ENCODE measurements around the gene GBX1. TPM values are rescaled to one million over a fixed set of nuclear protein-coding genes. Genes with fewer than 3 reads are reported as not detected.

The GBX1 gene
- total RNA-seq, 1 donor from 2014 or later, result 0.41 TPM

DNA sequence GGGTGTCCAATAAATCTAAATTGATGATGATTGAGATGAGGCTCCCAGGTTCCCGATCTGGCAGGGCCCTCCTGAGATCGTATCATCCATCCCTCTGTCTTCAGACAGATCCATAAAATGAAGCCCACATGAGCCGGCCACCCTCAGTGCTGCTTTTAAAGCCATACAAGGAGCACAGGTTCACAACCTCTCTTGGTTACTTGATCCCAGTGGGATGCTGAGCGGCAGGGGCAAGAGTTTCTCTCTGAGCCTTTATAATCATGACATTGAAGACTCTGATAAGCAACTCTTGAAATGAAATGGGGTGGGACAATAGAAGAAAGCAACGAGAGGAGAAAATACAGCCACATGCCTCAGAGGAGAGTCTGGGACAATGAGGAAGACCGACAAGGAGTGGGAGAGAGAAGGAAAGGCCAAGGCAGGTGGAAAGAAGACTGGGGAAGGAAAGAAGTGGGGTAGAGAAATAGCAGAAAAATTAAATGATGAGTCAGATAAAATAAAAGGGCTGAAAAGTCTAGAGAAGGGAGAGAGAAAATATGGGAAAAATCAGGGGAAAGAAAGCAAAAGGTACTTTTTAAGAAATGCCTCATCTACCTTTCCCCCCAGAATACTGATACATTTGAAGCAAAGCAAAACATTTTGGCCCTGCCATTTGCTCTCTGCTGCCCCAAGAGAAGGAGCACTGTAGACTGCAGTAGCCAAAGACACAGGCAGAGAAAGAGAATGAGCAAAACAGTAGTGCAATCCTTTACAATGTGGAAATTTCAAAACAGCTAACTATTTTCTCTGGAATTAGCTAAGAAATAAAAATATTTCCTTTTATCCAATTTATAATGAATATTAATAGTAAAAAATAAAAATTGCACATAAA is 14.6 kb downstream of the GBX1 start:
- H3K27ac Mint-ChIP-seq, result no peak overlapping the region
- no peaks in the 10 kb centered on the region for H3K36me3 Mint-ChIP-seq
- no peak overlapping the region for H3K4me3 Mint-ChIP-seq
- H3K27me3 Mint-ChIP-seq, result peaks cover 26% of the 10 kb centered on the region
- no peaks in the 10 kb centered on the region for H3K9me3 Mint-ChIP-seq
- DNase-seq (ENCODE audit: extremely low spot score, unreplicated experiment), result peak; percentile 13
- TF ChIP-seq, protein P1, sequence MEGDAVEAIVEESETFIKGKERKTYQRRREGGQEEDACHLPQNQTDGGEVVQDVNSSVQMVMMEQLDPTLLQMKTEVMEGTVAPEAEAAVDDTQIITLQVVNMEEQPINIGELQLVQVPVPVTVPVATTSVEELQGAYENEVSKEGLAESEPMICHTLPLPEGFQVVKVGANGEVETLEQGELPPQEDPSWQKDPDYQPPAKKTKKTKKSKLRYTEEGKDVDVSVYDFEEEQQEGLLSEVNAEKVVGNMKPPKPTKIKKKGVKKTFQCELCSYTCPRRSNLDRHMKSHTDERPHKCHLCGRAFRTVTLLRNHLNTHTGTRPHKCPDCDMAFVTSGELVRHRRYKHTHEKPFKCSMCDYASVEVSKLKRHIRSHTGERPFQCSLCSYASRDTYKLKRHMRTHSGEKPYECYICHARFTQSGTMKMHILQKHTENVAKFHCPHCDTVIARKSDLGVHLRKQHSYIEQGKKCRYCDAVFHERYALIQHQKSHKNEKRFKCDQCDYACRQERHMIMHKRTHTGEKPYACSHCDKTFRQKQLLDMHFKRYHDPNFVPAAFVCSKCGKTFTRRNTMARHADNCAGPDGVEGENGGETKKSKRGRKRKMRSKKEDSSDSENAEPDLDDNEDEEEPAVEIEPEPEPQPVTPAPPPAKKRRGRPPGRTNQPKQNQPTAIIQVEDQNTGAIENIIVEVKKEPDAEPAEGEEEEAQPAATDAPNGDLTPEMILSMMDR (conservative IDR thresholded peaks at IDR 0.05), result peak; percentile 43
- peaks cover 11% of the 10 kb centered on the region for H3K4me1 Mint-ChIP-seq (ENCODE audit: unreplicated experiment)

DNA sequence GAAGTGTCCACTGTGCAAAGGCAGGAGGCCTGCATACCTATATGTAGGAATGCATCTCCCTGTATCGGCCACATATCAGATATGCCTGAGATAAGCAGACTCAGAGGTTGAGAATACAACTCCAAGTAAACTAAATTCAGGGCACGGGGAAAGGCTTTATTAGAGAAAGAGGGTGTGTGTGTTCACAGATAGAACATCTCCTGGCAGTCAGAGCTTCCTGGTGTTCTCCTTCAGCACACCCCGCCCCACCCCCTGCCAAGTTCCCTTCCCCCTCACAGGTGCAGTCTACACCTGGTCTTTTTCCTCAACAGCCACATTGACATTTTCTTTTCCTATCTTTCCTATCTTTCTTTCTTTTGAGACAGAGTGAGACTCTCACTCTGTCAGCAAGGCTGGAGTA is 17.1 kb downstream of the GBX1 start:
- Mint-ChIP-seq H3K9me3 (no peaks in the 10 kb centered on the region), H3K27me3 (peaks cover 18% of the 10 kb centered on the region), H3K36me3 (no peaks in the 10 kb centered on the region), H3K27ac (no peak overlapping the region), H3K4me3 (no peak overlapping the region), H3K4me1 (ENCODE audit: unreplicated experiment) (peaks cover 14% of the 10 kb centered on the region)
- TF ChIP-seq, protein P1 (conservative IDR thresholded peaks at IDR 0.05), result no peak
- no peak for DNase-seq (ENCODE audit: extremely low spot score, unreplicated experiment)

GRCh38 chr7:151148319-151149259 is 18.9 kb downstream of the GBX1 start:
- Mint-ChIP-seq H3K27me3 (peaks cover 13% of the 10 kb centered on the region), H3K36me3 (peaks cover 7% of the 10 kb centered on the region), H3K4me3 (no peak overlapping the region), H3K4me1 (ENCODE audit: unreplicated experiment) (peaks cover 10% of the 10 kb centered on the region), H3K27ac (no peak overlapping the region), H3K9me3 (no peaks in the 10 kb centered on the region)
- TF ChIP-seq, protein P1 (conservative IDR thresholded peaks at IDR 0.05), result no peak
- no peak for DNase-seq (ENCODE audit: extremely low spot score, unreplicated experiment)

DNA sequence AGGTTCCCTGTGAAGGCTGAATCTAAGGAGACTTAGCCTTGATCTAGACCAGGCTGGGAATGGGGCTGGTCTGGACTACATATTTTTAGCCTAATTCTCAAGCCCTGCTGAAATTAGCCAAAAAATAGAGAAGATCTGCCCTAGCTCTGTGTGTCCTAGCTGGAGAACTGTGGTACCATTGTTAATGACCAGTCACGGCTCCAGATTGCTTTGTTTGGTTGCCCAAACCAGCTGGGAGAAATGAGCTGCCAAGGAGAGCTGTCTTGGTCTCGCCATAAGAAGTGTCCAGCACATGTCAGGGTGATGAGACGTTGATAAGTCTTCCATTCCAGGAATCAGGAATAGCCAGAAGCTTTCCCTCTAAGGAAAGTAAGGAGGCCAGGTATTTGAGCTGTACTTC is 20.7 kb downstream of the GBX1 start:
- Mint-ChIP-seq H3K4me3 (no peak overlapping the region), H3K27me3 (peaks cover 13% of the 10 kb centered on the region), H3K27ac (no peak overlapping the region), H3K4me1 (ENCODE audit: unreplicated experiment) (peaks cover 16% of the 10 kb centered on the region), H3K36me3 (peaks cover 12% of the 10 kb centered on the region), H3K9me3 (no peaks in the 10 kb centered on the region)
- TF ChIP-seq, protein P1 (conservative IDR thresholded peaks at IDR 0.05), result no peak
- no peak for DNase-seq (ENCODE audit: extremely low spot score, unreplicated experiment)

- no peak overlapping the region for H3K4me3 Mint-ChIP-seq
- no peak overlapping the region for H3K27ac Mint-ChIP-seq
- H3K27me3 Mint-ChIP-seq, result peaks cover 13% of the 10 kb centered on the region
- no peak for DNase-seq (ENCODE audit: extremely low spot score, unreplicated experiment)
- H3K4me1 Mint-ChIP-seq (ENCODE audit: unreplicated experiment), result peaks cover 22% of the 10 kb centered on the region
- no peaks in the 10 kb centered on the region for H3K9me3 Mint-ChIP-seq
- H3K36me3 Mint-ChIP-seq, result peaks cover 22% of the 10 kb centered on the region
- TF ChIP-seq, protein P1 (conservative IDR thresholded peaks at IDR 0.05), result no peak
Observed at GRCh38 chr7:151144387-151144786, 23.1 kb downstream of the GBX1 start.

Measured in type B pancreatic cell (in vitro differentiated cells).